Measurements from ENCODE around the gene PAK1. TPM values are rescaled to one million over a fixed set of nuclear protein-coding genes. Genes with fewer than 3 reads are reported as not detected.
"Not testable (repeated sequence)": the region's sequence is repeated elsewhere in the genome, so short reads cannot be mapped to it uniquely, and the experiment has no call there.

The PAK1 gene
- total and polyA plus RNA-seq, 12 donors = 12.4 to 31.5 (median 23.4) TPM

DNA sequence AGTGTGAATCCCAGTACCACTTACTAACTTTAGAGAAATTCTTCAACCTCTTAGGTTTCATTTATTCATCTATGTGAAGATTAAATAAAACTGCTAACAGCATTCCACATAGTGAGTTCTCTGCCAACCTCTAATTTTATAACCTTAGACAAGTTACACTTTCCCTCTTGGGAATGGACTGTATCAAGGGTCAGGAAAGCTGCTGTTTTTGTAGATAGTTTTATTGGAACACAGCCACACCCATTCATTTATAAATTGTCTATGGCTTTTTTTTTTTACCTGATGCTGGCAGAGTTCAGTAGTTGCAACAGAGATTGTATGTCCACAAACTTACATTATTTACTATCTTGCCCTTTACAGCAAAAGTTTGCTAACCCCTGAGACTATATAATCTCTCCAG, 81.1 kb downstream of the PAK1 start:
- intact Hi-C loops (cut with DNase I) = no loop called here
- H3K27me3 ChIP-seq = no peaks in the 10 kb centered on the region
- H3K36me3 ChIP-seq (replicated peaks in 1 of 2) = no peaks in the 10 kb centered on the region
- TF ChIP-seq, protein P1, sequence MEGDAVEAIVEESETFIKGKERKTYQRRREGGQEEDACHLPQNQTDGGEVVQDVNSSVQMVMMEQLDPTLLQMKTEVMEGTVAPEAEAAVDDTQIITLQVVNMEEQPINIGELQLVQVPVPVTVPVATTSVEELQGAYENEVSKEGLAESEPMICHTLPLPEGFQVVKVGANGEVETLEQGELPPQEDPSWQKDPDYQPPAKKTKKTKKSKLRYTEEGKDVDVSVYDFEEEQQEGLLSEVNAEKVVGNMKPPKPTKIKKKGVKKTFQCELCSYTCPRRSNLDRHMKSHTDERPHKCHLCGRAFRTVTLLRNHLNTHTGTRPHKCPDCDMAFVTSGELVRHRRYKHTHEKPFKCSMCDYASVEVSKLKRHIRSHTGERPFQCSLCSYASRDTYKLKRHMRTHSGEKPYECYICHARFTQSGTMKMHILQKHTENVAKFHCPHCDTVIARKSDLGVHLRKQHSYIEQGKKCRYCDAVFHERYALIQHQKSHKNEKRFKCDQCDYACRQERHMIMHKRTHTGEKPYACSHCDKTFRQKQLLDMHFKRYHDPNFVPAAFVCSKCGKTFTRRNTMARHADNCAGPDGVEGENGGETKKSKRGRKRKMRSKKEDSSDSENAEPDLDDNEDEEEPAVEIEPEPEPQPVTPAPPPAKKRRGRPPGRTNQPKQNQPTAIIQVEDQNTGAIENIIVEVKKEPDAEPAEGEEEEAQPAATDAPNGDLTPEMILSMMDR (IDR thresholded peaks at IDR 0.05) = no peak
- no peak for TF ChIP-seq POLR2A (IDR thresholded peaks at IDR 0.05)
- peaks cover 0 to 9% of the 10 kb centered on the region in 2 donors for H3K4me1 ChIP-seq (replicated peaks in 1 of 2)
- no peak overlapping the region for H3K4me3 ChIP-seq
- no peak overlapping the region for H3K27ac ChIP-seq
- DNase-seq = no peak
- no peaks in the 10 kb centered on the region for H3K9me3 ChIP-seq (replicated peaks in 1 of 3)

DNA sequence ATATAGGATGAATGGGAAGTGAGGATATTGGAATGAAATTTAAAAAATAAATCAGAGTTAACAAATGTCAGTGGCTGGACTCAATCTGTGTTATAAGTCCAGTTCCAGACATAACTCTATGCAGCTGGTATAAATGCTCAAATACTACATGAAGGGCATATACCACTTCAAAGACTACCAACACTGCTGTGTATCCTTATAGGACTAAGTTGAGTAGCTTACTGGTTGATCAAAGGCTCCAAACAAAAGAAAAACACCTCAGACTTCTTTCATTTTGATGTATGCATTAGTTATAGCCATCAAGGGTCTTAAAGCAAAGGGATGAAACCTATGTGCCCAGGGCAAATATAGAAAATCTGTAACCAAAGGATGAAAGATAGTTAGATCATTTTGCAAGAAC, 86.2 kb downstream of the PAK1 start:
- DNase-seq = no peak
- intact Hi-C loops (cut with DNase I) = no loop called here
- H3K9me3 ChIP-seq (replicated peaks in 1 of 3) = no peaks in the 10 kb centered on the region
- H3K4me3 ChIP-seq = no peak overlapping the region
- H3K27me3 ChIP-seq = no peaks in the 10 kb centered on the region
- TF ChIP-seq POLR2A (IDR thresholded peaks at IDR 0.05) = no peak
- TF ChIP-seq, protein P1 (IDR thresholded peaks at IDR 0.05) = no peak
- no peaks in the 10 kb centered on the region for H3K4me1 ChIP-seq (replicated peaks in 1 of 2)
- no peaks in the 10 kb centered on the region for H3K36me3 ChIP-seq (replicated peaks in 1 of 2)
- no peak overlapping the region for H3K27ac ChIP-seq

DNA sequence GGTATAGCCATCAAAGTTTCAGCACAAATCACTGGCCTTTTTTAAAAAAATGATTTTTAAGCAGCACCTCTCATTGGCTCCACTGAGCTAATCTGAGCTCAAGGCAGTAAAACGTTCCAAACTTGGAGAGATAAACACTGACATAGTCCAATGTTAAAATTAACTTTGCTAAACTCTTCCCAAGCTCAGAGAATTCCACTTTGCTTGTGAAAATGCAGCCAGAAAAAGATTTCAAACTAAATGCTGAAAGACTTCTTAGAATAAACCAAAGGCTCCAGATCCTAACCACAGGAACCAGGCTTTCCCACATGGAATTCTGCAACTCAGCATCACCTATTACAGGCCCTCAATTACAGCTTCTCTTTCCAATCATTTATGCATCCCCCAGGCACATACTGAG, 87.7 kb downstream of the PAK1 start:
- TF ChIP-seq, protein P1 (IDR thresholded peaks at IDR 0.05) = no peak
- no peak for TF ChIP-seq POLR2A (IDR thresholded peaks at IDR 0.05)
- Histone ChIP-seq H3K36me3 (replicated peaks in 1 of 2) (no peaks in the 10 kb centered on the region), H3K27ac (no peak overlapping the region), H3K27me3 (no peaks in the 10 kb centered on the region), H3K4me3 (no peak overlapping the region), H3K9me3 (replicated peaks in 1 of 3) (no peaks in the 10 kb centered on the region), H3K4me1 (replicated peaks in 1 of 2) (peaks cover 4 to 6% of the 10 kb centered on the region in 2 donors)
- no peak for DNase-seq
- intact Hi-C loops (cut with DNase I) = no loop called here
- WGBS, 4 donors = 26 to 52% (median 41%) methylated on average over 1 of the region's 1 CpG

DNA sequence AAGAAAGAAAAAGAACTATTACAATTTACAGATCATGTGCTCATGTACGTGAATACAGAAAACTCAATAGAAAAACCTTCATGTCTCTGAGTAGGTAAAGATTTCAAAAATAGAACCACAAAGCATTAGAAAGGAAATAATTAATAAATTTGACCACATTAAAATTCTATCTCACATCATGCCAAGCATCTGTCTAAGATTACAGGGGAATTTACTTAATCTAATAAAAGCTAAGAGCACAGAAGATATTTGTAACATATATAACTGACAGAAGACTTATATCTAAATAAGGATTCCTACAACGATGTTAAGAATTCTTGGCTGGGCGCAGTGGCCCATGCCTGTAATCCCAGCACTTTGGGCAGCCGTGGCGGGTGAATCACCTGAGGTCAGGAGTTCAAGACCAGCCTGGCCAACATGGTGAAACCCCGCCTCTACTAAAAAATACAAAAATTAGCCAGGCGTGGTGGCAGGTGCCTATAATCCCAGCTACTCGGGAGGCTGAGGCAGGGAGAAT, 88.6 kb downstream of the PAK1 start:
- intact Hi-C loops (cut with DNase I); H3K4me3 ChIP-seq; H3K27ac ChIP-seq; H3K4me1 ChIP-seq (replicated peaks in 1 of 2); H3K27me3 ChIP-seq; H3K36me3 ChIP-seq (replicated peaks in 1 of 2); H3K9me3 ChIP-seq (replicated peaks in 1 of 3); DNase-seq: not testable (repeated sequence)
- 91 to 96% (median 93%) methylated on average over 8 of the region's 8 CpGs for WGBS, 4 donors

DNA sequence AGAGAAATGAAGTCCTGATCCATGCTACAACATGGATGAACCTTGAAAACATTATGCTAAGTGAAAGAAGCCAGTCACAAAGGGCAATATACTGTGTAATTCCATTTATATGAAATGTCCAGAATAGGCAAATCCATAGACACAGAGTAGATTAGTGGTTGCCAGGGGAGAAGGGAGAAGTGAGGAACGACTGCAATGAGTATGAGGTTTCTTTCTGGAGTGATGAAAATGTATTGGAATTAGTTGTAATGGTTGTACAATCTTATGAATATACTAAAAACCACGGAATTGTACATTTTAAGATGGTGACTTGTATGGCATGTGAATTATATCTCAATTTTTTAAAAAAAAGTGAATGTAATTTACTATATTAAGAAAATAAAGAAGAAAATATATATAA, 89.3 kb downstream of the PAK1 start:
- Histone ChIP-seq H3K4me3 (no peak overlapping the region), H3K9me3 (replicated peaks in 1 of 3) (no peaks in the 10 kb centered on the region), H3K4me1 (replicated peaks in 1 of 2) (peaks cover 4 to 6% of the 10 kb centered on the region in 2 donors), H3K27me3 (no peaks in the 10 kb centered on the region), H3K27ac (no peak overlapping the region), H3K36me3 (replicated peaks in 1 of 2) (no peaks in the 10 kb centered on the region)
- intact Hi-C loops (cut with DNase I) = no loop called here
- TF ChIP-seq POLR2A (IDR thresholded peaks at IDR 0.05) = no peak
- TF ChIP-seq, protein P1 (IDR thresholded peaks at IDR 0.05) = no peak
- WGBS, 4 donors = 48 to 93% (median 60%) methylated on average over 2 of the region's 2 CpGs
- DNase-seq = no peak

DNA sequence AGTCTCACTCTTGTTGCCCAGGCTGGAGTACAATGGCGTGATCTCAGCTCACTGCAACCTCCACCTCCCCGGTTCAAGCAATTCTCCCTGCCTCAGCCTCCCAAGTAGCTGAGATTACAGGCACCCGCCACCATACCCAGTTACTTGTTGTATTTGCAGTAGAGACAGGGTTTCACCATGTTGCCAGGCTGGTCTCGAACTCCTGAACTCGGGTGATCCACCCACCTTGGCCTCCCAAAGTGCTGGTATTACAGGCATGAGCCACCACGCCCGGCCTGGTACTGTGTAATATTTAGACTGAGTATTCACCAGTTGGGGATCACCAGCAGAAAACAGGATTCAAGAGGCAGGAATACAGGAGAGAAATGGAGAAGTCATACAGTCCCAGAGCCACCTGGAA, 90.5 kb downstream of the PAK1 start:
- DNase-seq; H3K27me3 ChIP-seq; H3K4me3 ChIP-seq; H3K36me3 ChIP-seq (replicated peaks in 1 of 2); H3K9me3 ChIP-seq (replicated peaks in 1 of 3); H3K4me1 ChIP-seq (replicated peaks in 1 of 2); intact Hi-C loops (cut with DNase I); H3K27ac ChIP-seq: not testable (repeated sequence)
- 95 to 99% (median 97%) methylated on average over 7 of the region's 7 CpGs for WGBS, 4 donors
